Tongue (tissue), 2 donors: ENCODE measurements around the gene MLC1. TPM values are rescaled to one million over a fixed set of nuclear protein-coding genes. Genes with fewer than 3 reads are reported as not detected.
A peak's percentile ranks its signal among the peaks of the same experiment; 100 is the strongest.

ENCODE experiments used
- DNase-seq: peaks from one replicate; pipeline ENCODE4 v3.0.0-alpha.2; 2015
- total RNA-seq: library from RNA; depleted of rRNA; stranded (reverse); fragments of >200 nt; gene quantifications from one replicate; pipeline ENCODE4 v1.2.3, GENCODE V29; 2014

Gene MLC1
- total RNA-seq, 1 donor from 2014 or later = 0.21 TPM

DNA sequence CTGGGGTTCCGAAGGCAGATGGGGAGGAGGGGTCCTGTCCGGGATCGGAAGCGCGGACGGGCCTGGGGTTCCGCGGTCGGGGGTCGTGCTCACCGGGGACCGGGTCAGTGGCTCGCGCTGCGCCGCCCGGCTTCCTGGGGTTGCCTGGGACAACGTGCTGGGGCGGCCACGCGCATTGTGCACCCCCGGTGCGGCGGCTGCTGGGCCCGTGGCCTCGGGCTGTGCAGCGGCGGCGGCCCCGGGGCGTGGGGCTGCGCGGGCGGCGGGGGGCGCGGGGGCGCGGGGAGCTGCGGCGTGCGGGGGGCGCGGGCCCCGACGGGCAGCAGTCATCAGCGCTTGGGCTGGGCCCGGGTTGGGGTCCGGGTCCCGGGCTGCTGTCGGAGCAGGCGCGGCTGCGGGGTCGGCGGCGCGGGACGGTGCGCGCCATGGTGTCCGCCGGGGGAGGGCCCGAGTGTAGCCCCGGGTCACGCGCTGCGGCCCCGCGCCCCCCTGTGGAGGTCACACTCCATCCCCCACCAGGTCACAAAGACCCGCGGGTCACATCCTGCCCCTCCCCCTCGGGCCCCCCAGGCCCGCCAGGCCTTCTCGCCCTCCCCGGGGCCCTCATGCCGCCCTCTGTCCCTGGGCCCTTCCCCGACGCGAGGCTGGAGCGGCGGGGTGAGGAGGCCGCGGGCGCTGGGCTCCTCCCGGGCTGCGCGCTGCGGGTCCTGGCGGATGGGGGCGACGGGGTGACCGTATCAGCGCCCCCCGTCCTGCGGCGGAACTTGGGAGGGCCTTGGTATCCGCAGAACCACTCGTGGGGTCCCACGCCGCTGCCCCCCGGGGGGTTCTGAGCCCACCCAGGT is 26.9 kb downstream of the MLC1 start, which contains the start of gene TTLL8:
Gene TTLL8 (minus strand): TSS at position 238 of the 845 bp plus-strand sequence.
- no peak for DNase-seq

- no peak for DNase-seq
Measured at GRCh38 chr22:50057278-50058060, 27.8 kb downstream of the MLC1 start.

DNA sequence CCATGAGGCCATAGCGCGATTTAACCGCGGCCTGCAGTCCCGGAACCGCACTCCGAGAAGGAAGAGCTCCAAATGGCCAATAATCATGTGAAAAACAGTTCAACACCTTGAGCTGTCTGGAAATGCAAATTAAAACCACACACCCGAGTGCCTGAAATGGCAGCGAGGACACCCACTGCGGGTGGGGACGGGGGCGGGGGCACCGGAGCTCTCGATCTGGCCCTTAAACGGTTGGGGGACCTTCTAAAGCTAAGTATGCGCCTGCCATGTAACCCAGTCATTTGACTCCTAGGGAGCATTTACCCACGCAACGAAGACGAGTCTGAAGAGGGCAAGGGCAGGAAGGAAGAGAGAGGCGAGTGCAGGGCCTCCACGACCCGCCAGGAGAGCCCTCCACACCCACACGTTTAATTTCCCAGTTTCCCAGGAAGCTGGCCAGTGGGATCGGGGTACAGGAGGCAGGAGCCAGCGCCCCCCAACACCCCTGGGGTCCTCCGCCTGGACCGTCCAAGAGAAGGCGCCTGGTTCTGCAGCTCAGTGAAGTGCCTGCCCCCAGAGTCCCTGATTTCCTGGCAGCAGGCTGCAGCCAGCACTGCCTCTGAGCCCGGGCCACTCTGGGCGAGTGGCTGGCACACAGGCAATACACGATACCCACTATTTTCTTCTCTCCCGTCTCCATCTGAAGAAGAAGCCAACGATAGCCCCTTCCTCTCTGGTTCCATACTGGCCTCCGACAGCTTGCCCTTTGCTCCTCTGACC is 28.8 kb downstream of the MLC1 start:
- no peak for DNase-seq

- no peak for DNase-seq
Measured at GRCh38 chr22:50053861-50054260, 31.4 kb downstream of the MLC1 start.

GRCh38 chr22:50051930-50052329 is 33.3 kb downstream of the MLC1 start:
- DNase-seq = no peak

DNA sequence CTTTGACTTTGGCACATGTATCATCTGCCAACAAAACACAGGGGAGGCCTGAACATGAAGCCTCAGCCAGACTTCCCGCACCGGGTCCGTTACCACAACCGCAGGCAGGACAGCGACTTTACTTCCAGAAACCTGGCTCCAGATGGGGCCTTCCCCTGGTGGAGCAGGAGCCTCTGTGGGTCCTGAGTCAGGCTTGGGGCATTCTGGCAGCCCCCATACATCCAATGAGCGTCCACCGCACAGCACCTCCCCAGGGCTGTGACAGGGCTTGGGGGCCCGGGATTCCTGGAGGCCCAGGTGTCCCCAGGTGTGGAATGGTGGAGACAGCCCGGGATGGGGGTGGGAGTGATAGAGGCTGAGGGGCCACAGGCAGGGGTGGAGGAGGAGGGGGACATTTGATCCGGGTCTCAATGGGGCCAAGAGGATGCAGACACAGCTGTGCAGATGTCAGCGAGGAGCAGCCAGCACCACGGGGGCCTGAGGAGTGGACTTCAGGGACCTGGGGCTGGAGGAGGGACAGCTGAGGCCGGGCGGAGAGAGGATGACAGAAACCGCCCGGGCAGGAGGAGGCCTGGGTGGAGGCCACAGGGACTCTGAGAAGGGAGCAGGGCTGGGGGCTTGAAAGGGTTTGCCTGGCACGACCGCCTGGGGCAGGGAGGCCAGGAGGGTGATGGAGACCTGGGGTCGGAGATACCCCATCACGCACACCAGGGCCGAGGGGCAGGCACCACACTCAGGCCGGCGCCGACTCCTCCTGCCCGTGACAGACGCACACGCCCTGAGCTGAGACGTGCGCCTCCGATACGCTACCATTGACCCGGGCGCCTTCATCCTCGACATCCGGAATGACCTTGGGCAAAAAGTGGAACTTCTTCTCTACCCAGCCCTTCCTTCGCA is 35.7 kb downstream of the MLC1 start:
- no peak for DNase-seq

DNA sequence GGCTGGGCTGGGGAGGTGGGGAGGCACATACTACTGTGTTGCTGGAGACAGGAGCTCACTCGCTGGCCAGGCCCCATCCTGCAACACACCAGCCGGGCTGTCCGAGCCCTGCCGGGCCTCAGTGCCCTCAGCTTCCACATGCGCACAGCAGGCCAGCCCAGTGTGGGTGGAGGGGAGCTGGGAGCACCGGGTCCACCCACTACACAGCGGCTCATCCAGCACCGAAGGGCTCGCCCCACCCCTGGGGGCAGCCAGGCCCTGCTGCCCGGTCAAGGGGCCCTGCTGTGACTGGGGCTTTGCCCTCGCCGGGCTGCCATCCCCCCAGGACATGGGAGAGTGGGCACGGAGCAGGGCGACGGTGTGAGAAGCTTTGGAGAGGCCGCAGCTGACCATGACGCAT is 36.4 kb downstream of the MLC1 start:
- no peak for DNase-seq

DNA sequence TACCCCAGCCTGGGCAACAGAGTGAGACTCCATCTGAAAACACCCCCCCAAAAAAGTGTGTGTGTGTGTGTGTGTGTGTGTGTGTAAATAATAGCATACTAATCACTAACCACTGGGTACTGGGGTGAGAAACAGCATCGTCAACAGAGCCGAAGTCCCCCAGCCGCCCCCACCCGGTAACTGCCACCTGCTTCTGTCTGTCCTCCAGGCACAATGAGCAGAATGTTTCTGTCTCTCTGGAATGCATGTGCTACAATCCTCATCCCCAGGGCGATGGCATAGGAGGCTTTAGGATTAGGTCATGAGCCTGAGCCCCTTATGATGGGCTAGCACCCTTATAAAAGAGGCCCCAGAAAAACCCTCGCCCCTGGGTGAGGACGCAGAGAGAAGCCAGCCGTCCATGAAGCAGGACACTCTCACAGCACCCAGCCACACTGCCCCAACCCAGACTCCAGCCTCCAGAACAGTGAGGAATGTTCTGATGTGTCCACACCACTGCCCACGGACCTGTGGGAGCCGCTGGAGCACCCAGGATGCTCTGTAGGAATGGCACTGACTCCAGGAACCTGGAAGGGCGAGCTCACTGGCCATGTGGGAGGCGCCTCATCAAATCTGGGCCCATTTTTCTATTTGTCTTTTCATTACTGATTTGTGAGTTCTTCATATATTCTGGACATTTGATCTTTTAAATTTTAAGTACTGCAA is 37.0 kb downstream of the MLC1 start:
- DNase-seq = peak; percentile 79

GRCh38 chr22:50047346-50047745 is 37.9 kb downstream of the MLC1 start:
- no peak for DNase-seq

DNA sequence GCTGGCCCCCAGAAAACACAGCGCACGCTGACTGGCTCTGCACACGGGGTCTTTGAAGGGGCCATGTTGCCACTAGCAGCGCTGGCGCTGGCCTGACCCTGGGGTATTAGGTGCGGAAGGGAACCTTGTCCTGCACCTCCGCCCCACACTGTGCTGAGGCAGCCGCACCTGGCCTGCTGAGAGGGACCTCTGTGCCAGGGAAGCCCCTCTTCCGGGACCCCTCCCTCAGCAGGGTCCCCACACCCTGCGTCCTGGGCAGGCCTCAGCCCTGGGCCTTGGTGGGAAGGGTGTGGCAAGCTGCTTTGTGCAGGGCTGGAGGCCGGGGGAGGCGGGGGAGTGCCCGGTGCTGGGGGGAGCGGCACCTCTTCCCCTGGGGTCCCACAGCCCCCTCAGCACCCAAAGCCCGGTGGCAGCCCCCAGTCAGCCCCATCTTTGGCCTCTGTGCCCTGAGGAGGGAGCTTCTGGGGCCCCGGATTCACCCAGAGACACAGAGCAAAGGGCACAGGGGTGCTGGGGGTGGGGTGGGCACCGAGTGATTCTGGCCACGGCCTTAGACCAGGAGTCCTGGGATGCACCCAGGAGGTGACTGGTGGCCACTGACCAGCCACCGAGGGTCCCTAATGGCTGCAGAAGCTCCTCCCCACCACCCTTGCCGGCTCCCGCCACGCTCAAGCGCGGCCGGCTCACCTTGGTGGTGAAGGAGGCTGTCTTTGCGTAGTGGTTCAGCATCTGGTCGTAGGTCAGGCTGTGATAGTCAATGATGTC is 38.6 kb downstream of the MLC1 start:
- no peak for DNase-seq

GRCh38 chr22:50046019-50046415 is 39.2 kb downstream of the MLC1 start:
- DNase-seq = no peak

- no peak for DNase-seq
Measured at GRCh38 chr22:50045211-50046018, 39.8 kb downstream of the MLC1 start.

DNA sequence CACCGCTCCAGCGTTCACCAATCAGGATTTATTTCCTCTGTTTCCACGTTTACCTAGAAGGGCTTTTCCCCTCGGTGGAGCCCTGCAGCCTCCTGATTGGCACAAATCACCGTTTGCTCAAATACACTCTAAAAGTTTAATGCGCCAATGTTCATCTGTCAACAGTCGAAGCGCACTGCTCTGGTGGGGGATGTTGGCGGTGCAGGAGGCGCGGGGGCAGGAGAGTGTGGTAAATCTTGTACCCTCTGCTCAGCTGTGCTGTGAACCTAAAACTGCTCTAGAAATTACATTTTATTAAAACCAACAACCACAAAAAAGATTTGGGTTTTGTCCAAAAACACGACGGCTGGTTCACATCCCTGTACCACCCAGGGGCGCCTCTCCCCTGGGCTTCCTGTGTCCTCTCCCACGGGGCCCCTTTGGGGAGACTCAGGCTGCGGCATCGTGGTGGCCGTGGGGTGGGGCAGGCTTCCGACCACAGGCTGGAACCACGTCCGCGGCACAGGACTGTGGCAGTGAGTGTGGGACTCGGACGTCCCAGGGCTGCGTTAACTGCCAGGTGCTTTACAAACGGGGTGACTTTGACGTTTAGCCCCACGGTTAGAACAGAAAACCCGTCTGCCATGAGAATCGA is 40.6 kb downstream of the MLC1 start:
- DNase-seq = no peak

DNA sequence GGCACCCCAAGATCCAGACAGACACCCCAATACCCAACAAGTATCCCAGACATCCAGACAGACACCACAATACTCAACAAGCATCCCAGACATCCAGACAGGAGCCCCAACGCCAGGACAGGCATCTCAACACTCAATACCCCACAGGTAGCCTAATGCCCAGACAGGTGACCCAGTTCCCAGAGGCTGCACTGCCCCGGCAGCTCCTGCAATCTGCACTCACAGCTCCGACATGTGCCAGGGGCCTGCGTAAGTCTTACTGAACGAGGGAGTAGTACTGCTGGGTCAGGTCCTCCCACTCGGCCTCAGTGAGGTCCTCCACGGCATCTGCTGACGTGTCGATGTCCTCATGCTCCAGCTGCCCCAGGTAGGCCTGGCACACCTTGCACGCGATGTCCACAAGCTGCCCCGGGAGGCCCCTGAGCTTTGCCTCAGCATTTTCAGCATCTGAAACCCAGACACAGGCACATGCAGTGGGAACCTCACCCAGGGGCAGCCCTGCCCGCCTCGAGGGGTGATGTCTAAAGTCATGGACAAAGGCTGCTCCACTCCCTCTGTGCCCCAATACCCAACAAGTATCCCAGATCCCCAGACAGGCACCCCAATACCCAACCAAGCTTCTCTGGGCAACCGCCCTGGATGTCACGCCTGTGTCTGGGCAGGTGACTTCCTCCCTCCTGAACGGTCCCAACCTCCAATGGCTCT is 43.7 kb downstream of the MLC1 start:
- DNase-seq = no peak

DNA sequence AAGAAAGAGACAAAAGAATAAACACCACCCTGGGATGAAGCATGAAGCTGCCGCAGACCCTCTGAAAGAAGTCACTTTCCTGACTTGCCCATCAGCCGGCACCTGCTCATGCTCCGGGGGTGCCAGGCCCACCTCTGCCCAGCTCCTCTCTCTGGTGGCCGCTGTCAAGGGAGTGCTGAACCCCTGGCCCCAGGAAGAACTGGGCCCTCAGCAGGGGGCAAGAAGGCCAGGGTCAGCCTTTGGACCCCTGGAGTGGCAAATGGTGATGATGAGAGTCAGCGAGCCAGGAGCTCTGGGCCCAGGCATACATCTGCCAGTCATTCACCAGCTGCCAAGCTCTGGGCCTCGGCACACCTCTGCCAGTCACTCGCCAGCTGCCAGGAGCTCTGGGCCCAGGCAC is 44.5 kb downstream of the MLC1 start:
- DNase-seq = no peak

DNA sequence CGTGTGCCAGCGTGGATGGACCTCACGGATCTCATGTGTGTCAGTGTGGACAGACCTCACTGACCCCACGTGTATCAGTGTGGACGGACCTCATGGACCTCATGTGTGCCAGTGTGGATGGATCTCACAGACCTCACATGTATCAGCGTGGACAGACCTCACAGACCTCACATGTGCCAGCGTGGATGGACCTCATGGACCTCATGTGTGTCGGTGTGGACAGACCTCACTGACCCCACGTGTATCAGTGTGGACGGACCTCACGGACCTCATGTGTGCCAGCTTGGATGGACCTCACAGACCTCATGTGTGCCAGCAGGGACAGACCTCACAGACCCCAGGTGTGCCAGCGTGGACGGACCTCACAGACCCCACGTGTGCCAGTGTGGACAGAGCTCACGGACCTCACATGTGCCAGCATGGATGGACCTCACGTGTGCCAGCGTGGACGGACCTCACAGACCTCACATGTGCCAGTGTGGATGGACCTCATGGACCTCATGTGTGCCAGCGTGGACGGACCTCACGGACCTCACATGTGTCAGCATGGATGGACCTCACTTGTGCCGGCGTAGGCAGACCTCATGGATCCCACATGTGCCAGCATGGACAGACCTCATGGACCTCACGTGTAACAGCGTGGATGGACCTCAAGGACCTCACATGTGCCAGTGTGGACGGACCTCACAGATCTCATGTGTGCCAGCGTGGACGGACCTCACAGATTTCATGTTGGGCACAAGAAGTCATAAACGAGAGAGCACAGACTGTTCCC is 45.4 kb downstream of the MLC1 start:
- DNase-seq = no peak

- DNase-seq = no peak
Measured at GRCh38 chr22:50035976-50036724, 49.1 kb downstream of the MLC1 start.
